ENCODE data around the gene FKBP5.
A peak's percentile ranks its signal among the peaks of the same experiment; 100 is the strongest.

Gene FKBP5

DNA sequence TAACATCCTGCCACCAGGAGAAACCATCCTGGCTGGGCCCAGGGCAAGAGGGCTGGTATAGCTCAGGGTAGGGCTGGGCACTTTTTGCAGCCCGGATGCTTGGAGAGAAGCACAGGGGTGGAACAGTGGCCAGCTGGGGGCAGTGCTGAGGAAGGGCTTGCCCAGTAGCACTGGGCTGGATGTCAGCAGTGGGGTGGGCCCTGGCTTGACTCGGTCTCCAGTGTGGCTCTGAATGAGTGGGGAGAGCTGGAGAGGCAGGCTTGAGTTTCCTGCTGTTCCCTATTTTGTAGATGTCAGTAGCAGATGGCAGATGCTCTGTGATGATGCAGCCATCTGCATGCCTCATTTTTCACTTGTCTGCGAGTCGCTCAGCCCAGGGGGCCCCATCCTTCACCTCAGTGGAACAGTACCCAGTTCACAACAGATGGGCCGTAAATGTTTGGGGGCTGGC lies 119.7 kb downstream of the FKBP5 start:
- TF ChIP-seq, protein P1, sequence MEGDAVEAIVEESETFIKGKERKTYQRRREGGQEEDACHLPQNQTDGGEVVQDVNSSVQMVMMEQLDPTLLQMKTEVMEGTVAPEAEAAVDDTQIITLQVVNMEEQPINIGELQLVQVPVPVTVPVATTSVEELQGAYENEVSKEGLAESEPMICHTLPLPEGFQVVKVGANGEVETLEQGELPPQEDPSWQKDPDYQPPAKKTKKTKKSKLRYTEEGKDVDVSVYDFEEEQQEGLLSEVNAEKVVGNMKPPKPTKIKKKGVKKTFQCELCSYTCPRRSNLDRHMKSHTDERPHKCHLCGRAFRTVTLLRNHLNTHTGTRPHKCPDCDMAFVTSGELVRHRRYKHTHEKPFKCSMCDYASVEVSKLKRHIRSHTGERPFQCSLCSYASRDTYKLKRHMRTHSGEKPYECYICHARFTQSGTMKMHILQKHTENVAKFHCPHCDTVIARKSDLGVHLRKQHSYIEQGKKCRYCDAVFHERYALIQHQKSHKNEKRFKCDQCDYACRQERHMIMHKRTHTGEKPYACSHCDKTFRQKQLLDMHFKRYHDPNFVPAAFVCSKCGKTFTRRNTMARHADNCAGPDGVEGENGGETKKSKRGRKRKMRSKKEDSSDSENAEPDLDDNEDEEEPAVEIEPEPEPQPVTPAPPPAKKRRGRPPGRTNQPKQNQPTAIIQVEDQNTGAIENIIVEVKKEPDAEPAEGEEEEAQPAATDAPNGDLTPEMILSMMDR (conservative IDR thresholded peaks at IDR 0.05; ENCODE audit: low read depth), result 0 out of 2 replicates have a peak, but pooled peaks have one; percentile 9
- DNase-seq (ENCODE audit: low spot score), result no peak
- ChIA-PET CTCF (interaction anchor here (0.6 kb wide), 2 partner anchors 10 to 233 kb away, joined by 4 to 7 read pairs; no protein-coding TSS in a partner anchor), POLR2A (ENCODE audit: low non-redundant PET) (no interaction called here)
- H3K27ac ChIP-seq, result peak overlapping the region; percentile 56

DNA sequence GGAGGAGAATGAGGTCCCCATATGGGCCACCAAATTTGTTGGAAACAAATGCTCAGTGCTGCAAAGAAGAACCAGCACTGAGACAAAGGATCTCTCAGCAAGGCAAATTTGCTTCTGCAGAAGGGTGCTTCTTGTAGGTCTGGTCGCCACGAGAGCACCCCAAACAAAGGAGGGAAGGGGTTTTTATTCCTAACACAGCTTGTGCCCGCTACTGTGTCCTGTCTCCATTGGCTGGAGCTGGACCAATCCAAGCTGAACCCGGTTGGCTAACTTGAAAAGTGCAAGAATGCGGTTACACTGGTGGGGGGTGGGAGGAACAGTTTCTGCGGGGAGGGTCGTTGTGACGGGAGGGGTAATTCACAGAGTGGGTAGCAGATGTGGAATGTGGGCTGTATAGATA lies 121.9 kb downstream of the FKBP5 start:
- no peak overlapping the region for H3K27ac ChIP-seq
- ChIA-PET CTCF (no interaction called here), POLR2A (ENCODE audit: low non-redundant PET) (no interaction called here)
- DNase-seq (ENCODE audit: low spot score), result no peak
- TF ChIP-seq, protein P1 (conservative IDR thresholded peaks at IDR 0.05; ENCODE audit: low read depth), result no peak

GRCh38 chr6:35564733-35565132 lies 124.0 kb downstream of the FKBP5 start:
- no peak for DNase-seq (ENCODE audit: low spot score)
- no peak overlapping the region for H3K27ac ChIP-seq
- ChIA-PET POLR2A (ENCODE audit: low non-redundant PET) (no interaction called here), CTCF (interaction anchor here (0.6 to 0.7 kb wide), 2 partner anchors 184 to 237 kb away, joined by 3 to 6 read pairs; no protein-coding TSS in a partner anchor)
- TF ChIP-seq, protein P1 (conservative IDR thresholded peaks at IDR 0.05; ENCODE audit: low read depth), result no peak

DNA sequence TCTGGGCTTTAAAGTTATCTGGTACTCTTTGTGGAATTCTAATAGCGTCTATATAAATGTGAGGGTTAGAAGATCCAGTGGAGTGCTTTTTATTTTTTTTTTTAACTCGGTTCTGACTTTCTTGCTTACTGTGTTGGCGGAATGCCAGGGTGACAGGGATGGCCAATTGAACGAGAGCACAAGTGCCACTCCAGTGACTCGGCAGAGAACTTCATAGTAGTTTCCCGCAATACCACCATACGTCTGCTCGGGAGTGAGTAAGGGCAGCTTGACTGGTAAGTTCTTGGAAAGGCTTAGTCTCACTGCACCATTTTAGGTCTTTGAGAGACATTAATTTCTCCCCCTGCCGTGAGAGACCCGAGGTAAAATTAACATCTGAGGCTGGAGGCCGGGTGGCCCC lies 126.7 kb downstream of the FKBP5 start:
- DNase-seq (ENCODE audit: low spot score), result no peak
- no peak overlapping the region for H3K27ac ChIP-seq
- ChIA-PET POLR2A (ENCODE audit: low non-redundant PET) (no interaction called here), CTCF (interaction anchor here (0.6 kb wide), 2 partner anchors 194 to 195 kb away, joined by 3 to 5 read pairs; no protein-coding TSS in a partner anchor)
- TF ChIP-seq, protein P1 (conservative IDR thresholded peaks at IDR 0.05; ENCODE audit: low read depth), result no peak

GRCh38 chr6:35561113-35561512 lies 127.6 kb downstream of the FKBP5 start:
- H3K27ac ChIP-seq, result no peak overlapping the region
- POLR2A ChIA-PET (ENCODE audit: low non-redundant PET), result interaction anchor here (0.5 kb wide), 1 partner anchor 17 kb away, joined by 5 read pairs; no protein-coding TSS in a partner anchor
- TF ChIP-seq, protein P1 (conservative IDR thresholded peaks at IDR 0.05; ENCODE audit: low read depth), result no peak
- DNase-seq (ENCODE audit: low spot score), result no peak
- CTCF ChIA-PET, result interaction anchor here (0.7 kb wide), 1 partner anchor 699 kb away, joined by 5 read pairs; no protein-coding TSS in a partner anchor

- CTCF ChIA-PET, result no interaction called here
Measured at GRCh38 chr6:35558571-35558970, 130.1 kb downstream of the FKBP5 start.

More at GRCh38 chr6:35558571-35558970, 130.1 kb downstream of the FKBP5 start:
- no peak overlapping the region for H3K27ac ChIP-seq
- TF ChIP-seq, protein P1 (conservative IDR thresholded peaks at IDR 0.05; ENCODE audit: low read depth), result no peak
- DNase-seq (ENCODE audit: low spot score), result no peak
- POLR2A ChIA-PET (ENCODE audit: low non-redundant PET), result interaction anchor here (0.7 kb wide), 1 partner anchor 152 kb away, joined by 17 read pairs; no protein-coding TSS in a partner anchor
